Keratinocyte (primary cell): ENCODE measurements around the gene RPL14. TPM values are rescaled to one million over a fixed set of nuclear protein-coding genes. Genes with fewer than 3 reads are reported as not detected.
"Not testable (repeated sequence)": the region's sequence is repeated elsewhere in the genome, so short reads cannot be mapped to it uniquely, and the experiment has no call there.

Source experiments
- DNase-seq: peaks from one replicate; pipeline ENCODE4 v3.0.0-alpha.2; 2011; ENCODE audit warnings: low read depth, missing footprints, low spot score
- FAIRE-seq: peaks from 2 replicates; lab custom pipeline; 2011; peaks lifted over from hg19 to GRCh38; lab: Jason Lieb, UNC
- H2AFZ ChIP-seq: 2 replicates; pipeline ENCODE4 v1.6.0; 2012; ENCODE audit warnings: low read length, control low read depth, inconsistent platforms; ENCODE audit not compliant: control insufficient read depth
- H3K27ac ChIP-seq: 2 replicates; pipeline ENCODE4 v1.5.1; 2011; ENCODE audit warnings: low read length; ENCODE audit not compliant: control insufficient read depth, insufficient read depth
- H3K27me3 ChIP-seq: 3 replicates; pipeline ENCODE4 v1.6.0; 2011; ENCODE audit warnings: low read length; ENCODE audit not compliant: control insufficient read depth, insufficient read depth; ENCODE audit errors: extremely low read depth
- H3K36me3 ChIP-seq, 2 experiments: 2 replicates in 1 of 2; 3 replicates in 1 of 2; pipeline ENCODE4 v1.5.1; 2011; ENCODE audit warnings: low read length in 2 of 2, mild to moderate bottlenecking in 1 of 2; ENCODE audit not compliant: control insufficient read depth in 2 of 2, insufficient read depth in 2 of 2; ENCODE audit errors: extremely low read depth in 1 of 2
- H3K4me1 ChIP-seq: 3 replicates; pipeline ENCODE4 v1.5.1; 2011; ENCODE audit warnings: low read length; ENCODE audit not compliant: control insufficient read depth, insufficient read depth; ENCODE audit errors: extremely low read depth
- H3K4me2 ChIP-seq: 3 replicates; pipeline ENCODE4 v1.6.0; 2011; ENCODE audit warnings: low read depth, low read length; ENCODE audit not compliant: control insufficient read depth, insufficient read depth; ENCODE audit errors: extremely low read depth
- H3K4me3 ChIP-seq, 3 experiments: fragments of 200-600 bp in 1 of 3; sonication (generic) in 1 of 3; 2 replicates in 2 of 3; 3 replicates in 1 of 3; pipeline ENCODE4 v1.5.1; 2011 to 2016; ENCODE audit warnings: low read length in 3 of 3, mild to moderate bottlenecking in 3 of 3, control low read depth in 2 of 3, inconsistent platforms in 1 of 3, low read depth in 1 of 3, mixed read lengths in 1 of 3, mixed run types in 1 of 3, moderate library complexity in 1 of 3; ENCODE audit not compliant: control insufficient read depth in 2 of 3, insufficient read depth in 2 of 3; ENCODE audit errors: extremely low read depth in 1 of 3
- H3K79me2 ChIP-seq: 2 replicates; pipeline ENCODE4 v1.6.0; 2012; ENCODE audit warnings: low read length; ENCODE audit not compliant: control insufficient read depth, insufficient read depth
- H3K9ac ChIP-seq: 3 replicates; pipeline ENCODE4 v1.6.0; 2011; ENCODE audit warnings: low read length; ENCODE audit not compliant: control insufficient read depth, insufficient read depth; ENCODE audit errors: extremely low read depth
- H3K9me1 ChIP-seq: 3 replicates; pipeline ENCODE4 v1.6.0; 2011; ENCODE audit warnings: low read length; ENCODE audit not compliant: control insufficient read depth, insufficient read depth; ENCODE audit errors: extremely low read depth
- H3K9me3 ChIP-seq: 2 replicates; pipeline ENCODE4 v1.5.1; 2012; ENCODE audit warnings: low read depth, low read length; ENCODE audit not compliant: control insufficient read depth
- H4K20me1 ChIP-seq: 3 replicates; pipeline ENCODE4 v1.6.0; 2011; ENCODE audit warnings: low read length; ENCODE audit not compliant: control insufficient read depth, insufficient read depth; ENCODE audit errors: extremely low read depth
- CTCF ChIP-seq, 3 experiments: IDR thresholded peaks in 1 of 3; conservative IDR thresholded peaks in 1 of 3; optimal IDR thresholded peaks in 1 of 3; 2 replicates in 2 of 3; 3 replicates in 1 of 3; pipeline versions ENCODE3 to v1.5.1; 2011; ENCODE audit warnings: low read length in 3 of 3, mild to moderate bottlenecking in 3 of 3, moderate library complexity in 2 of 3, control low read depth in 1 of 3, inconsistent platforms in 1 of 3; ENCODE audit not compliant: insufficient read depth in 2 of 3; ENCODE audit errors: extremely low read depth in 1 of 3
- EZH2 ChIP-seq: IDR thresholded peaks from one replicate; pipeline ENCODE4 v1.6.1; 2012; ENCODE audit warnings: inconsistent platforms, mild to moderate bottlenecking, low read length, moderate library complexity
- dilution Hi-C: fragments of 300-500 bp; cut with MboI; formaldehyde crosslinking; loops from one replicate; pipeline ENCODE4 v1.7.0; 2020; ENCODE audit warnings: low sequenced_read_pairs; ENCODE audit not compliant: extremely low pct_ligation_motif_present
- polyA plus RNA-seq, 5 experiments: library from polyadenylated mRNA; depleted of rRNA in 3 of 5; stranded (reverse) in 3 of 5; stranded (forward) in 1 of 5; unstranded in 1 of 5; fragments of >200 nt; gene quantifications; 1 replicate in 1 of 5; 2 replicates in 3 of 5; 3 replicates in 1 of 5; pipeline versions ENCODE4 v1.2.1 to v1.2.3, GENCODE V29; 2011 to 2012; ENCODE audit warnings: missing spikeins in 2 of 5, low read depth in 1 of 5, low replicate concordance in 1 of 5

The RPL14 gene
- polyA plus RNA-seq, 1 donor (not counting 4 experiments of a cell fraction or from before 2014, with no cell fraction given), result 585 TPM

- Histone ChIP-seq H4K20me1 (peaks cover 16% of the 10 kb centered on the region), H3K79me2 (peaks cover 32% of the 10 kb centered on the region), H3K9ac (peak overlapping the region; percentile 99), H3K4me1 (peaks cover 14% of the 10 kb centered on the region), H3K9me1 (no peaks in the 10 kb centered on the region), H3K4me2 (peak overlapping the region; percentile 94), H2AFZ (no peak overlapping the region), H3K4me3 (peak overlapping the region; percentile 59 to 95 (median 92)), H3K27ac (peak overlapping the region; percentile 95), H3K27me3 (no peaks in the 10 kb centered on the region), H3K9me3 (no peaks in the 10 kb centered on the region), H3K36me3 (peaks cover 26 to 30% of the 10 kb centered on the region in 2 experiments)
- no peak for TF ChIP-seq CTCF (optimal IDR thresholded peaks at IDR 0.05 in 1 of 3, IDR thresholded peaks at IDR 0.05 in 1 of 3, conservative IDR thresholded peaks at IDR 0.05 in 1 of 3; ENCODE audit: extremely low read depth in 1 of 3, insufficient read depth in 2 of 3, low read length in 3 of 3)
- TF ChIP-seq EZH2, result no peak
- no peak for DNase-seq
- FAIRE-seq, result no peak
- dilution Hi-C loops, result no loop called here
Observed at GRCh38 chr3:40458473-40458872, 1.3 kb downstream of the RPL14 start.

GRCh38 chr3:40460481-40460880 lies 3.3 kb downstream of the RPL14 start:
- H3K9ac ChIP-seq, H3K4me2 ChIP-seq, H3K27ac ChIP-seq, H3K27me3 ChIP-seq, dilution Hi-C loops, H3K4me3 ChIP-seq, H3K9me1 ChIP-seq, H3K9me3 ChIP-seq, H2AFZ ChIP-seq, FAIRE-seq, DNase-seq: not testable (repeated sequence)
- peaks cover 22% of the 10 kb centered on the region for H4K20me1 ChIP-seq
- H3K36me3 ChIP-seq, result peaks cover 32 to 47% of the 10 kb centered on the region in 2 experiments
- peaks cover 32% of the 10 kb centered on the region for H3K79me2 ChIP-seq
- peaks cover 11% of the 10 kb centered on the region for H3K4me1 ChIP-seq

- H2AFZ ChIP-seq, result no peak overlapping the region
- peaks cover 11% of the 10 kb centered on the region for H3K4me1 ChIP-seq
- no peak for DNase-seq
- FAIRE-seq, result no peak
- H3K4me2 ChIP-seq, result no peak overlapping the region
- H3K9ac ChIP-seq, result no peak overlapping the region
- H3K9me1 ChIP-seq, result no peaks in the 10 kb centered on the region
- no peak overlapping the region for H3K4me3 ChIP-seq
- no peak for TF ChIP-seq EZH2
- TF ChIP-seq CTCF (optimal IDR thresholded peaks at IDR 0.05 in 1 of 3, IDR thresholded peaks at IDR 0.05 in 1 of 3, conservative IDR thresholded peaks at IDR 0.05 in 1 of 3; ENCODE audit: extremely low read depth in 1 of 3, insufficient read depth in 2 of 3, low read length in 3 of 3), result no peak
- H3K27ac ChIP-seq, result no peak overlapping the region
- H4K20me1 ChIP-seq, result peaks cover 22% of the 10 kb centered on the region
- peaks cover 32 to 50% of the 10 kb centered on the region in 2 experiments for H3K36me3 ChIP-seq
- H3K79me2 ChIP-seq, result peaks cover 32% of the 10 kb centered on the region
- H3K27me3 ChIP-seq, result no peaks in the 10 kb centered on the region
- dilution Hi-C loops, result no loop called here
- no peaks in the 10 kb centered on the region for H3K9me3 ChIP-seq
Observed at GRCh38 chr3:40461161-40461560, 4.0 kb downstream of the RPL14 start.

- DNase-seq, H2AFZ ChIP-seq, H3K4me3 ChIP-seq, H3K4me2 ChIP-seq, H3K9me3 ChIP-seq, FAIRE-seq, H3K27me3 ChIP-seq, H3K9ac ChIP-seq, dilution Hi-C loops, H3K9me1 ChIP-seq, H3K27ac ChIP-seq: not testable (repeated sequence)
- Histone ChIP-seq H3K79me2 (peaks cover 25% of the 10 kb centered on the region), H3K36me3 (peaks cover 32 to 50% of the 10 kb centered on the region in 2 experiments), H3K4me1 (peaks cover 11% of the 10 kb centered on the region), H4K20me1 (peaks cover 22% of the 10 kb centered on the region)
Observed at GRCh38 chr3:40462838-40463237, 5.7 kb downstream of the RPL14 start.
